Fibroblast of skin of abdomen (primary cell): ENCODE data around the gene KCTD17.

Experiments used
- DNase-seq: peaks from one replicate; pipeline ENCODE4 v3.0.0-alpha.2; 2013

The KCTD17 gene

GRCh38 chr22:37105990-37106389 is 54.4 kb downstream of the KCTD17 start:
- no peak for DNase-seq

DNA sequence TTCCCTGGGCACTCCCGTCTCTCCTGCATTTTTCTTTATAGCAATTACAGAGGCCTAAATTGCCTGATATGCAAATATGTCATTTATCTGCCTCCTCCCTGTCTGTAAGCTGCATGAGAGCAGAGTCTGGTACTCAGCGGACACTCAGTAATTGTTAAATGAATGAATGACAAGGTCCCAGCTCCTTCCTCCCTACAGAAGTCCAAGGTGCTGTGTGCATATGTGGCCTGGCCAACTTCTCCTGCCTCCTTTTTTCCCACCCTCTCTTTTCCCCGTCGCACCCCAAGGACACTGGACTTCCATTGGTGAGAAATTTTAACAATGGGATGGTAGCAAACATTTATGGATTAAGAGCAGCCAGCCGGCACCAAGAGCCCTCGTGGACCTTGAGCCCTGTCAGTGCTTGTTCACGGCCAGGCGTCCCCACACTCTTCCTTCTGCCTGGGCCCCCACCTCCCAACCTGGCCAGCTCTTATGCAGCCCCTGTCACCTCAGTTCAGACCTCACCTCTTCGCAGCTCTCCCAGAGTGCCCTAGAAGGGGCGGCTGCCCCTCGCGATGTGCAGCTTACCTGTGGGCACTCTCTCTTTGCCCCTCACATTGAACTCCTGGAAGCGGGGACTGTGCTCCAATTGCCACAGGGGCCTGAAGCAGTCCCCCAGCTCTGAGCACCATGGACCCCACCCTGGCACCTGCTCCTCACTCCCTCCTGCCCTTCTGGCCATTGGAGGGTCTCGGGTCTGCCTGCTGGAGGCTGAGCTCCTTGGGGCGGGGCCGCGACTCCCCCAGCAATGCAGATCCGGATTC is 56.5 kb downstream of the KCTD17 start:
- DNase-seq: no peak

DNA sequence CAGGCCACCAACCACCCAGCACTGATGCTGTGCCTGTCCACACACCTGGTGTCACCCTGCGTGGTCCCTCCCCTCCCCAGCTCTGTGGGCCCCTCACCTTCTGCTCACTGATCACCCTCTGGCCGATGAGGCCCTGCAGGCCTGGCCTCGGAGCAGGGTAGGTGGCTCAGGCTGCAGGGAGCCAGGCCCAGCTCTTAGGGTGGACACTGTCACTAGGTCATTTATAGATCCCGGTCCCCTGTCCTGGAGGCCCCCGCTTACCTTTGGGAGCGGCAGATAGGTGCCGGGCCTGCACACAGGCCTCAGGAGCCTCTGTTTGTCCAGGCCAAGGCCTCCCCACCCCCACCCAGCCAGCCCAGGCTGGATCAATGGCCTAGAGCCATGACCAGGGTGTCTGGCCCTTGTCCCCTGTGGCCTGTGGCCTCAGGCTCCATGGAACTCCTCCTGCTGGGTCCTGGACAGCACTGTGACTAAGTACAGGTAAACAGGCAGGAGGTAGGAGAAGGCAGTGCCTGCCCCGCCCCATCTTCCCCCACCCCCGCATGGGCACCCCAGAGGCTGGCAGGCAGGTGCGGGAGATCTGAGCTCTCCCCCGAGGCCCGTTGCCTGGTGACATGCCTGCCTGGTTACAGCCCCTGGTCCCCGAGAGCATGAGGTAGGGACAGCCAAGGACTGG is 57.8 kb downstream of the KCTD17 start, which contains the start of gene TMPRSS6:
Gene TMPRSS6, minus strand, starts transcription at position 472 of the 676 bp plus-strand sequence. CDS start 6,296 bp downstream, outside the sequence.
- DNase-seq: no peak

DNA sequence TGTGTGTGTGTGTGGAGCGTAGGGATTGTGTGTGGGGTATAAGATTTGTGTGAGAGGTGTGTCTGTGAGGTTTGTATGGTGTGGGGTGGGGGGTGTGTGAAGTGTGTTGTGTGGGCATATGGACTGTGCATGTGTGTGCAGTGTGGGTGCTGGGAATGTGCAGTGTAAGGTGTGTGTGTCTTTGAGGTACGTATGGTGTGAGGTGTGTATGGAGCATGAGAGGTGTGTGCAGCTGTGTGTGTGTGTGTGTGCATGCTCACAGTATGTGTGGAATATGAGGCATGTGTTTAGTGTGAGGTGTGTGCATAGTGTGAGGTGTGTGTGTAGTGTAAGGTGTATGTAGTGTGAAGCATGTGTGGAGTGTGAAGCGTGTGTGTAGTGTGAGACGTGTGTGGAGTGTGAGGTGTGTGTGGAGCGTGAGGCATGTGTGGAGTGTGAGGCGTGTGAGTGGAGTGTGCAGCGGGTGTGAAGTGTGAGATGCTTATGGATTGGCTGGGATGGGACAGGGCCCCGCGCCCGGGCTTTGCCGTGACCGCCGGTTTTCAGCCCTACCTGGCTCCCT is 59.7 kb downstream of the KCTD17 start:
- DNase-seq: no peak

DNA sequence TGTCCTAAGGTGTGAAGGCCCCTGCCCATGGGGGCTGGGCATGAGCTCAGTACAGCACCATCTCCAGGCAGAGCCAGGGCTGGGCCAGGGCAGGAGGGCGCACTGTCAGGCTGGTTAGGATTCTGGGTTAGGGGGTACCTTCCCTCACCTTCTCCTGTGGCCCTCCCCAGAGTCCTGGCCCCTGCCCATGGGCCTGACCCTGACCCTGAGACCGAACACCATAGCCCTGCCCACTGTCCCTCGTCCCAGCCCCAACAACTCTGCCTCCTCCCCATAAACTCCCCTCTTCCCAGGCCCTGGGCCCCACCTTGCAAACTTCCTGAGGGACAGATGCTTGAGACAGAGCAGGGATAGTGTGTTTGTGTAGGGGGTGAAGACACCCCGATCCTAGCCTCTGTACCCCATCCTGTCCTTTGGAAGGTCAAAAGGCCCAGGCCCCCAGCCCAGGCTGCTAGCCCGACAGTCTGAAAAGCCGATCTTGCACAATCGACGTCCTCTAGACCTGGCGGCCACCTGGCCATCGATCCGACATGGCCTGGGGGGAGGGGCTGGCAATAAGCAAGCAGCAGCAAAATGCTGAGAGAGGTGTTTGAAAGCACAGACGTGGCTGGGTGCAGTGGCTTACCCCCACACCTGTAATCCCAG is 60.7 kb downstream of the KCTD17 start:
- DNase-seq: no peak
